Stimulated activated CD4-positive, alpha-beta T cell treated with anti-CD3 and anti-CD28 coated beads, Interleukin-12 subunit alpha, Interleukin-12 subunit beta, amount 100 ng/mL, for 24 hours (primary cell): ENCODE data around the gene DISP2.

Experiments used
- DNase-seq, 2 experiments: peaks; one replicate each; pipeline ENCODE4 v3.0.0-alpha.2; 2020; ENCODE audit warnings: low read depth in 2 of 2

Gene DISP2

DNA sequence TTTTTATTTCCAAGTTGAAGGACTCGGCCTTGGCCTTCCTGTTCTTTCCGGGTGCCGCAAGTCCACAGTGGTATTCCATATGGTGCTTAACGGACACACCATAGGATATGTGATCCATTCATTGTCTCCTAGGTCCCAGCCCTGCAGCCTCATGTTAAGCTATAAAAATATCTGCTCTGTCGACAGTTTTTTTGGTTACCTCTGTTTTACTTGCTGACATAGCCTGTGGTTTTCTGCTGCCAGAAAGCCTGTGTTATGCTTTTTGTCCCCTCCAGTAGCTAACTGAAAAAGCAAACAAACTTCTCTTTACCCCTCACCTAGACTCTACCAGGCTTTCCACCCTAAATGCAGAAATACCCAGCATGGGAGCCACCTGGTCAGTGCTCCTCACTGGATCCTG, 29.3 kb upstream of the DISP2 start:
- DNase-seq: no peak

DNA sequence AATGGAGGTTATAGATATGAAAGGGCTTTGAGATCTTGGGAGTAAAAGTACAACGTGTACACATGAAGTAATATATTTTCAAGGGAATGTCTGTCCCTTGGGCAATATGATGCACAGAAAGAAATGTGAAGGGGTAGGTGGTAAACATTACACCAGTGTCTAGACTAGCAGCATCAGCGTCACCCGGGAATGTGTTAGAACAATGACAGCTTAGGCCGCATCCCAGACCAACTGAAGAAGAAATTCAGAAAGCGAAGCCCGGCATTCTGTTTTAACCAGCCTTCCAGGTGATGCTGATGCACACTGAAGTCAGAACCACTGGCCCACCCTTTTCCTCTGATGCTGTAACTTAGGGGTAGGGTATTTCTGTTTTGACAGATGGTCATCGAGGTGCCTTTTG, 28.2 kb upstream of the DISP2 start:
- no peak for DNase-seq

DNA sequence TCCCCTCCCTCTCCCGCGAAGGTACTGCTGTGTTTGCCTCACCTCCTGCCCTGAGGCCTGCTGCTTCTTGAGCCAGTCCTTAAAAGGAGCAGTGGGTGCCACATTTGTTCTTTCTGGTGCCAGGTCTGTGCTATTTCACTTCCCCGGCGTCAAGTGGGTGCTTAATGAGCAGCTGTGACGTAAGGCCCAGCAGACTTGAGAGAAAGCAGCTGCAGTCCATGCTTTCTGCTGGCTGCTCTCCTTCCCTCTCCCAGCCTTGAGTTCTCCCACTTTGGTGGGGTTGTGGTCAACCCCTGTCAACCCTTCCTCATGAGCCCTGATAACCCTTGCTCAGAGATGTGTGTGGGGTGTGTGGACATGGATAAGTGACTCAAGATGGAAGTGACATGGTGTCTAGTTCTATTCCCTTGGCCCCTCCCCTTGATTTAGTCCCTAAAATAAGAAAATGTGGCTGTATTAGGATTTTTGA, 27.6 kb upstream of the DISP2 start:
- no peak for DNase-seq

DNA sequence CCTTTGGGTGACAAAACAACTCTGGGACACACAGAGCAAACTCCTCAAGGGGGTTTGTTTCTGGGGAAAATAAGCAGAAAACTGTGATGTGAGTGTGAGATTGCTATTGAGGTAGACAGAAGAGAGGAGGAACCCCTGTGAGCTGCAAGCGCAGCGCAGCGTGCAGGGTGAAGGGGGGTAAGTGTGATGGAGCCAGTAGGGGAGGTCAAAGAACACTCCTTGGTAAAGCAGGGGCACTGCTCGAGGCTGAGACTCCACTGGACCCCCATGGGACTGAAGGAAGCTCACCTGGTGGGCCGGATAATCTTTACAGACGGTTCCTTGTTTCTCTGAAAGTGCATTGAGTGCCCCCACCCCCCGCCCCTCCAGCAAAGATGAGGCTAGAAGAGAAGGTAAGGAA, 27.0 kb upstream of the DISP2 start:
- no peak for DNase-seq

DNA sequence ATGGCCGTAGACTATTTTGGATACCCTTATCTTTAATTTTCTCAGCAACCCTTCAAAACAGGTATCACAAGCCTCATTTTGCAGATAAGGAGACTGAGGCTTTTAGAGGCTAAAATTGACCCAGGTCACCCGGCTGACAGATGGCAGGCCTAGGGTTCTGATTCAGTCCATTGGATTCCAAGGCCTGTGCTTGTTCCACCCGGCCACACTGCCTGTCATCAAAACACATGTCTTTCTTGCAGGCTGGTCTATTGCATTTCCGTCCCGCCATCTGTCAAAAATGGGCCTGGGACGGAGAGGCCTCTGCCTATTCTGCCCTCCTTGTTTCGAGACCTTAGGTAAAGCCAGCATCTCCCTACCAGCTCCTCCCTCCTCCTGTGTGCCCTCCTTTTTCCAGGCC, 26.4 kb upstream of the DISP2 start:
- no peak for DNase-seq

DNA sequence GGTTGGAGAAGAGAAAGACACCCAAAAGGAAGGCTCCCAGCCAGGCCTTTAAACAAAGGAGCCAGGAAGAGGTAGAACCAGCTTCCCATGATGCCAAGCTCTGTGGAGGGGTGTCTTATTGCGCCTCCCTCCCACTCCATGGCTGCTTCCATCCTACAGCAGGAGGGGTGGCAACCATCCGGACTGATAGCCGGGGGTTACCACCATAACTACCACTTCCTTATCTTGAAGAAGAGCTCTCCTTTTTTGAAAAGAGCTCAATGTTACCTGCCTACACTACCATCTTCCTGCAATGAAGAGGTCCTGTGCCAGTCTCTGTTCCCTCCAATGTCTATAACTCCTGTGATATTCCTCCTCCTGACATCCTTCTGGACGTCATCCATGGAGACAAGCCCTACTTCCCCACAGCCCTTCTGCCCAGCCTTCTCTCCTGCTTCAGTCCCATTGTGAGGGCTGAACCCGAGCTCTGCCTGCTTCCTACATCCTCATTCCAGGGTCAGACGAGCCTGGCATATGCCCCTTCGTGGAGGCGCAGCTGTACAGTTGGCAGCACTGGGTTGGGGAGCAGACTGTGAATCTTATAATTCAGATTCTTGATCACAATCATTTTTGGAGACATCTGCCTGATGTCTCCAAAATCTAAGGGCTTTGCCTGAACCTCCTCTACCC, 25.8 kb upstream of the DISP2 start:
- no peak for DNase-seq

DNA sequence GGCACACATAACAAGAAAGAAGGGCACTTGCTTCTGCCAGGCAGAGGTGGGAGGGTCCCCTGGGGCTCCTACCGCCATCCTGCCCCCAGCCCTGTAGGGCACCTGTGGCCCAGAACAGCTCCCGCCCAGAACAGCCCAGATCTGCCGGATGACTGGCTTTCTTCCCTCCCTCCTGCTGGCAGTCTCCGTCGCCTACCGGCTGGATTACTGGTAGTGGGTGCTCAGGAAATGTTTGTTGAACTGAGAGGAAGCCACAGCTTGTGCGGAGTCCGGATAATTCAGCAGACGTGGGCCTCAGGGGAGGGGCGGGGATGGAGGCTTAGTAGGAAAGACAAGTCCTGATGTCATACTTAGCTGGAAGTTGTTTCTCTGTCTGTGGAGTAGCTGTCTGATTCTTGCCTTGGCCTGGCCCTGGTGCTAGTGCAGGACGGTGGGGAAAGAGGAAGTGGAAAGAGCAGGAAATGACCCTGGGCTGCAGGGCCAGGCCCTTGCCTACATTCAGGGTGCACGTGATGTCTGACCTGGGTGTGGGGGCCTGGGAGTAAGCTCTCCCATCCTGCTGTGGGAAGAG, 24.0 kb upstream of the DISP2 start:
- no peak for DNase-seq

DNA sequence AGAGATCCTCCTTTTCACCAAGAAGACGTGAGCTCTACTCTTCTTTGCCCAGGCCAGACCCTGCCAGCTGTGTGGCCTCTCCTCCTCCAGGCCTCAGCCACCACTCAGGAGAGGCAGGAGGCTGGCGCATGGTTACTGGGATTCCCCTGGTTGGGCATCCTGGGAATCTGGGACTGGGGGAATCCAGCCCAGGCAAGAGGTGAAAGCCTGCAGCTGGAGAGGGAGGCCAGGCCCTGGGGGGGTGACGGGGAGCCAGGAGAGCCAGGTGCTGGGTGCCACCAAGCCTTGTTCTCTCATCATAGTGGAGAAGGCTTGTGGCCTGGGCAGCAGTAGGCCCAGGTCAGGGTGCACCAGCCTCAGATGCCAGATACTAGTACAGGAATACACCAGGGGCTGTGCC, 23.5 kb upstream of the DISP2 start:
- no peak for DNase-seq

DNA sequence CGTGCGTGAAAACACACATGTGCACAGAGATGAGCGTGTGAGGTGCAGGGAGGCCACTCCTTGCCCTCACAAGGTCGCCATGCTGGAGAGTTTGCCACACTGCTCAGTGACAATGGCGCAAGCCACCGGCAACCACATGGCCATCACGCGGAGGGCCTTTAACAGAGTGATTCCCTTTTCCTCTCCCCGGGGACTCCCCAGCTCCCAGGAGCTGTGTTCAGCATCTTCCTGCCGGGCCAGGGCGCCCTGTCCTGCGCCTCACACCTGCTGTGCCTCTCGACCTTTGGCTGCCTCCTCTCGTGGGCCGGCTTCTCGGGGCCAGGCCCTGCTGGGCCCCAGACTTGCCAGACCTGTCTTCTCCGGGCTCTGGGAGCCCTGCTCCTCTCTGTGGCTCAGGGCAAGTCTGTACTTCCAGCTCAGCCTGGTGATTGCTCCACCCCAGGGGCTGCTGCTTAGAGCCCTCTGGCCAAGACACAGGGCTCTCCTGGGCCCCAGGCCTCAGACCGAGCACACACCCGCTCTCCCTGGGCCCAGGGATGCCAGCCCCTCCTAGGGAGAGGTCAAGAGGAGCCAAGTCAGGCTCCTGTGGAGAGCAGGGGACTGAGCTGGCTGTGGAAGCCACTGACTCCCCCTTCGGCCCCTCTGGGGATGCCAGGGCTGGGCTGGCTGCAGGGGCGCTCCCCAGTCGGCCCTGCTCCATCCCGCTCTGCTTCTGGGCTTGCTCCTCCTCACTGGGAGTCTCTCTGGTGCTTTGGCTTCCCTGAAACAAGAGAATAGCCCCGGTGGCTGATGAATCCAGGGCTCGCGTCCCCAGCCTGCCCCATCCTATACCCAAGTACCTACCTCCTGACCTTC, 22.9 kb upstream of the DISP2 start:
- DNase-seq: no peak

DNA sequence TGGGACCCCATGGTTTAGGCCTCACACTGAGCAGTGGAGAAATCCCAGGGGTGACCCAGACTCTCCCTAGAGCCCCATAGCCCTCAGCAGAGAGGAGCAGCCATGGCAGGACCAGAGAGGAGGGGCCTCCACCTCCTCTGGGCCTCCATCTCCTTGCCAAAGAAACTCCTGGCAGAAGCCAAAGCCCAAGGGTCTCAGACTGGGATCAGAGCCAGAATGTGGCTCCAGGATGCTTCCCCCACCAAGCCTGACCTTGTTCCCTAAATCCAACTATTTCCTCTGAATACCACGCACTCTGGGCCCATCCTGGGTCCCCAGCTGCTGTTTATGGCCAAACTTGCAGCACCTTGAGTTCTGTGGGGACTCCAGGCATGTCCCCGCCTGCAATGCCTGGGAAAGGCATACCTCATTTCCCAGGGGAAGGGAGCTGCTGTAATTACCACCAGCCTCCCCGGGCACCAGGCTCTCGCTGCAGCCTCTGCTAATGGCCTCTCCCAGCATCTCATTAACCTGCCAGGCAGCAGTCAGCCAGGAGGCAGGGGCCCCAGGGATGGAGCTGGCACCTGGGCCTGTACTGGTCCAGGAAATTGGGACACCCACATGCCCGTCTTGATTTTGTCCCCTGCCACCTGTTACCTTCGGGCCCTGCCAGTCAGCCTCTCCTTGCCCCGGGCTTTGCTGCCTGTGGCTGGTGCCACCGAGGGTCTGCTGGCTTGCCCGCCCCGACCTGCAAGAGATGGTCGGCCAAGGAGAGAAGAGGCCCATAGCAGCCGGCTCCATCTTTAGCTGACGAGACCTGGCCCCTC, 21.9 kb upstream of the DISP2 start:
- DNase-seq: no peak

DNA sequence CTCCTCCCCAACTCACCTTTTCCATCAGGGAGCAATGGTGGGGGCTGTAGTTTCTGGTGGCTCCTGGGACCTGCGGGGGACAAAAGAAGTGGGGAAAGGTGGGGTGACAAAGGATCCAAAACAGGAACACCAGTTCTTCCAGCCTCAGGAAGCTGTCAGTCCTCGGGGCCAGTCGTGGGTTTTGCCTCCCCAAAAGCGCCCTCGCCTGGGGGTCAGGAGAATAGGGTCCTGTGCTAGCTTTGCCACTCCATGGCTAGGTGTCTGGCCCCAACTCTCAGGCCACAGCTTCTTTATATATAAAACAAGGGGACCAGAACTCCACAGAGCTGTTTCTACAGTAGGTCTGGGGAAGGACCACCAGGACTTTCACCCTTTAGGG, 21.3 kb upstream of the DISP2 start:
- no peak for DNase-seq

DNA sequence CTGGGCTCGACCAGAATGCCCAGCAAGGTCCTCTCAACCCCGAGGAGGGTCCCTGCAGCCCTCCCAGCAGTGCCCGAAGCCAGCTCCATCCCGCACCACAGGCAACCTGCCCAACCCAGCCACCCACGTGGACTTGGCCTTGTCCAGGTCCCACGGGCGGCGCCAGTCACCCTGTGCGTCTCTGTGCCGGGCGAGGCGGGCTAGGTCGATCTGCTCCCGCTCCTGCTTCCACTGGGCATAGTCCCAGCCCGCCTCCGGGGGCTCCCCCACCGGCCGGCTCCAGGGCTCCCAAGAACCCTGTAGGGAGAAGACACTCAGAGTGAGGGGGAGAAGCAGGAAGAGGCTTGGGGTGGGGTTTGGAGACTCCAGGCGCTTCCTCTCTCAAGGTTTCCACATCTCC, 20.4 kb upstream of the DISP2 start:
- DNase-seq: no peak

DNA sequence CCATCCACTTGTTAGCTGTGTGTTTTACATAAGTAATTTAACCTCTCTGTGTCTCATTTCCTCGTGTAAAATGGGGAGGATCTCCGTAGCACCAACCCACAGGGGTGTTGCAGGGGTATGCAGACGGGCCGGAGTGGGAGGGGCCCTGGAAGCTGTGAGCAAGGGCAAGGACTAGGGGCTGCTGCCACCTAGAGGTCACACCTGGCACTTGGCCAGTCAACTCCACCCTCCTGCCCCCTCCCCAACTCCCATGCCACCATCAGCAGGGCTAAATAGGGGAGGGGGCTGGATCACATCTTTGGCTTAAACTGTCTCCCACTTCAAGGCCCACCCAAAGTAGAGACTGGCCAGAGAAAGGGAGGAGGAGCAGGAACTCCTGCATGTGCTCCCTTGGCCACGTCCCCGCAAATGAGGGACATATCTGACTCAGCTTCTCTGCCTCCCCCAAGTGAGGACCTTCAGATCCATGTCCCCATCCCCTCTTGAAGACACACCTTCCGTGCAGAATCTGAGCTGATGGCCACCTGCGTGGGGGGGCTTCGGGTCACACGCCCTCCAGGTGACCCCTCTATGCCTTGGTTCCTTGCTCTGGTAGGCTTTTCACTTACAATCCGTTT, 19.9 kb upstream of the DISP2 start:
- DNase-seq: peak; percentile 56 to 82

DNA sequence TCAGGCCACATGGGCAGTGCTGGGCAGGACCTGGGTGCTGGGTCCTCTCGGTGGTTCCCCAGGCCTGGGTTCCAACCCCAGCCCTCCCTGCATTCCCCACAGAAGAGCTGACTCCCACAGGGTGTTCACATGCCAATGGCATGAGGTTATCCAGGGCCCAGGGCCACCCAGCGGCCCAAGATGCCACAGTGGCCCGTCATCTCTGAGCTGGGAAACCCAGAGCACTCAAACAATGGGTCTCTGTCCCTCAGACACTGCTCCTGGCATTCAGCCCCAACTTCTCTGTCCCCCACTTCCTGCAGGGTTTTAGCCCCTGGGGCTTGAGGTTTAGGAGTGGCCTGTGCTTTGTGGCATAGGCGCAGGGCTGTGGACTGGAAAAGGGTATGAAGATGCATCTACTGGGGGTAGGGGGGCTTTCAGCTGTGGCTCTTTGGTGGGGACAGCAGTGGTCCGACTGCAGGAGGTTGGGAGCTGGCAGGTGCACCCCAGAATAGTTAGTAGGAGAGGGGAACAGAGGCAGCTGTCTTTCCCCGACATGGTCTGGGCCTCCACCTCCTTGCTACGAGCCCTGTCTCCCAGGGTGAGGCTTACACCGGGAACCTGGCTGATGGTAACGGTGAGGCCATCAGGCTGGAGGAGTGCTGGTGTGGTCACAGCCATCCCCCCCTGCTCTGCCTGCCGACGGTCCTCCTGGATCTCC, 18.9 kb upstream of the DISP2 start:
- no peak for DNase-seq

DNA sequence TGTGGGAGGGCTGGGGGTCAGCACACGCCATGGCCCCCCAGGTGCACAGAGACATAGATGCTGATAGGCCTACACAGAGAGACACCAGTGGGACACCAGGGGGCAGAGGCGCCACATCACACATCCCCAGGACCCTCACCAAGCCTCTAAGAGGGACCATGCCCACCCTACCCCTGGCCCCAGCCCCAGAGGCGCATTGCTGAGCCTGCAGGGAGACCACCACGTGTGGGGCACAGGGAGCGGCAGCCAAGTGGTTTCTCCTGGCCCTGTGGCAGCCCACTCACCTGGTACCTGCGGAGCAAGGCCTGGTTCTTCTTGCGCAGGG, 18.4 kb upstream of the DISP2 start:
- DNase-seq: no peak

DNA sequence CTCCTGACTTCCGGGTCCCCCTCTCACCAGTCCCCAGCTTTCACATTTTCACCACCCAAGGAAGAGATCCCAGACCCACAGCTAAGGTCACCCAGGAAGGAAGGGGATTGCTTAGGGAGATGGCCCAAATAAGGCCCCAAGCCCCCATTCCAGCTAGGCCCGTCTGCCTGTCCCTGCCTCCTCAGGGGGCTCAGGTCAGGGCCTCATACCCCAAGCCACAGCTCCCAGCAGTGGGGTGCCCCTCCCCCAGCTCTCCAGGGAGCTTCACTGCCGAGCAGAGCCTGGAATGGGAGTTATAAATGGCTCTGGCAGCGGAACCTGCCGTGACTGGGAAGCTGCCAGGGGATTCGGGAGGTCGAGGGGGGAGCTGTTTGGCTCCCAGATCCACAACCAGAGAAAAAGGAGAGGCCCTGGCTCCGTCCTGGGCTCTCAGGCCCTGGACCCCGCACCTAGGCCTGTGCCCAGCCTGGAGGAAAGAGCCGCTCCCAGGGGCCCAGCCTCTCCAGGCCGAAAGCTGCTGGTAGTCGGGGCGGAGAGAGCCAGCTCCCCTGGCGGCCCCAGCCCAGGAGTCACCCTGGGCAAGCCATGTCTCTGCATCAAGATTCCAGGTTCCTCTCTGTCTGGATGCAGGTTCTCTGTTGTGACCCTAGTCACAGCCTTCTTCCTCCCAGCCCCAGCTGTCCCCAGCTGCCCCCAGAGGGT, 17.8 kb upstream of the DISP2 start:
- DNase-seq: no peak

DNA sequence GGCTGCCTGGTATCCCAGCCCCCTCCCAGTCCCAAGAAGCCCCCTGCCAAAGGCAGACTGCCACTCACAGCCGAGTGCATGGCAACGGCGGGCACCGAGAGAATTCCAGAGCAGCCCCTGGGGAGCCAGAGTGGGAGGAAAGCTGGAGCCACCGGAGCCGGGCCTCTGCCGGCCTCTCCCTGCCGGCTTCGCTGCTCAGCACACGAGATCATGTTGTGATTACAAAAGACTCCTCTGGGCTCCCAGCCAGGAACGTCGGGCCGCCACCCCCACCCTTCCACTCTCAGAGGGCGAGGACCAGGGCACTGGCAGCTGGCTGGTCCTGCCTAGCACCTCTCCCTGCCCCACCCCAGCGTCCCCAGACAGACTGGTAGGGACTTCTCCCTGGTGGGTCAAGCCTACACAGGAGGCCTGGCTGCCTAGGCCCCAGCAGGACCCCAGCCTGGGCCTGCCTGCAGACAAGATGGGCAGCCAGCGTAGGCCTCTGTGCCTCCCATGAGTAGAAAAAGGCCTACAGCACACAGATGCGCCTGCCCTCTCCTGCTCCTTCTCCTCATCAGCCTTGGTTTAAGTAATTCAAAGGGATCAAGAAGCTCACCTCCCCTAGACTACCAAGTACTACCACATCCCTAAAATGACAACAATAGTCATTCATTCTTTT, 17.1 kb upstream of the DISP2 start, which contains the start of gene CCDC9B:
Gene CCDC9B (minus strand): TSS at position 200 of the 661 bp plus-strand sequence. CDS start 120 bp downstream, at position 80.
- no peak for DNase-seq

DNA sequence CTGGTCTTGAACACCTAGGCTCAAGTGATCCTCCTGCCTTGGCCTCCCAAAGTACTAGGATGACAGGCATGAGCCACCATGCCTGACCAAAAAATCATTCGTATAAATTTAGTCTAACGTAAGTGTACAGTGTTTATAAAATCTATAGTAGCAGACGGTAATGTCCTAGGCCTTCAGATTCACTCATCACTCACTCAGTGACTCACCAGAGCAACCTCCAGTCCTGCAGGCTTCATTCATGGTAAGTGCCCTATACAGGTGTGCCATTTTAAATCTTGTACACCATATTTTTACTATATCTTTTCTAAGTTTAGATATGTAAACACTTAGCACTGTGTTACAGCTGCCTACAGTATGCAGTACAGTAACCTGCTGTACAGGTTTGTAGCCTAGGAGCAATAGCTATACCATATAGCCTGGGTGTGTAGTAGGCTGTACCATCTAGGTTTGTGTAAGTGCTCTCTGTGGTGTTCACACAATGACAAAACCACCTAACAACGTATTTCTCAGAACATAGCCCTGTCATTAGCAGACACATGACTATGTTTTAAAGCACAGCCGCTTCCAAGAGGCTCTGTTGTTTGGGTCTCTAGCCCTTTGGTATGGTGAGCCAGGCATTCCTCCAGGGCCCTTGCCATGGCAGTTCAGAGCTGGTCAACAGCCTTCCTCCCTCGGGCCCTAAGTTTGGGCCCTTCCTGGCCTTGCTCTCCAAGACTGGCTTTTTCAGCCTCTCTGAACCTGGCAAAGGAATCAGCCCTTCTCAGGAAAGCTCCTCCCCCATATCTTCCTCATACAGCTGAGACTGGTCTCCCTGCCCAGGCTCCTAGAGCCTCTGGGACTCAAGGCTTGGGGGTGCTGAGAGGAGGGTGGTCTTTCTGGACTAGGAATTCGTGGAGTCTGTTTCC, 15.4 kb upstream of the DISP2 start:
- no peak for DNase-seq

DNA sequence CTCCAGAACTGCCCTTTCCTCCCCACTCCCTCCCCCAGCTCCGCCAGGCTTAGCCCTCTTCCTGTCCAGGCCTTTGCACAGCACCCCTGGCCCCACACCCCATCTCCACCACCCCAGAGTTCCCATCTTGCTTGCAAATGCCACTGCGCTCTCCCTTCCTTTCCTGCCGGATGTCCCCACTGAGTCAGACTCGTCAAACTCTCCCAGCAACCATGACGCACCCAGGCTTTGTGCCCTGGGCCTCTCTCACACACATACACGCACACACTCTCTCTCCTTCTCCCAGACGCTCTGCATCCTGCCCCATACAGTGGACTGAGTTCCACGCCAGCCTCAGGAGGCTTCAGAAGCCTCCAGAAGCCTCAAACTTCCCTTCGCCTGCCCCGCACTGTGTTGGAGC, 14.5 kb upstream of the DISP2 start:
- DNase-seq: no peak
